IMR-90 (cell line): ENCODE measurements around the gene TBRG4. TPM values are rescaled to one million over a fixed set of nuclear protein-coding genes. Genes with fewer than 3 reads are reported as not detected.
A peak's percentile ranks its signal among the peaks of the same experiment; 100 is the strongest.

Experiments used
- ATAC-seq: fragments of 200-7000 bp; cut with Tn5 transposase; 2 replicates; pipeline ENCODE4 v1.9.1; 2020; ENCODE audit warnings: low read depth, mild to moderate bottlenecking, moderate library complexity
- BruUV-seq: library from RNA; stranded (reverse); fragments of 400-500 nt; replicated peaks from 2 replicates; lab custom pipeline; 2021; lab: Mats Ljungman, UMichigan
- CTCF ChIA-PET: fragments of 300-600 bp; formaldehyde crosslinking; extraction: SDS; loops from one replicate; lab custom pipeline; 2021; ENCODE audit warnings: antibody characterized with exemption; lab: Yijun Ruan, JAX
- POLR2A ChIA-PET: fragments of 300-600 bp; sonication (Branson Sonifier 250); formaldehyde crosslinking; loops from one replicate; lab custom pipeline; 2022; ENCODE audit warnings: antibody characterized with exemption; ENCODE audit not compliant: unreplicated experiment; lab: Charles Lee
- DNase-seq: peaks from one replicate; pipeline ENCODE4 v3.0.0; 2013
- H2AFZ ChIP-seq: replicated peaks from 2 replicates; pipeline ENCODE3; 2013; ENCODE audit warnings: low read length, mild to moderate bottlenecking; ENCODE audit not compliant: poor library complexity
- H2AK5ac ChIP-seq: 2 replicates; pipeline ENCODE4 v1.6.1; 2013; ENCODE audit warnings: low read depth, low read length, inconsistent platforms
- H2AK9ac ChIP-seq: replicated peaks from 2 replicates; pipeline ENCODE3; 2013; ENCODE audit warnings: mild to moderate bottlenecking, low read depth, low read length, moderate library complexity; ENCODE audit not compliant: poor library complexity
- H2BK120ac ChIP-seq: 2 replicates; pipeline ENCODE4 v1.6.1; 2013; ENCODE audit warnings: low read depth, low read length, inconsistent platforms
- H2BK15ac ChIP-seq: 3 replicates; pipeline ENCODE4 v1.6.1; 2013; ENCODE audit warnings: low read depth, low read length, inconsistent platforms
- H2BK20ac ChIP-seq: 2 replicates; pipeline ENCODE4 v1.6.1; 2013; ENCODE audit warnings: low read depth, mild to moderate bottlenecking, inconsistent platforms, low read length, moderate library complexity
- H2BK5ac ChIP-seq: 2 replicates; pipeline ENCODE4 v1.6.1; 2013; ENCODE audit warnings: mild to moderate bottlenecking, low read depth, low read length, inconsistent platforms; ENCODE audit not compliant: poor library complexity, severe bottlenecking
- H3K14ac ChIP-seq: replicated peaks from 2 replicates; pipeline ENCODE4 v1.6.1; 2013; ENCODE audit warnings: low read depth, low read length, inconsistent platforms
- H3K18ac ChIP-seq: 2 replicates; pipeline ENCODE4 v1.6.1; 2013; ENCODE audit warnings: low read depth, low read length, control low read depth
- H3K23ac ChIP-seq: 2 replicates; pipeline ENCODE4 v1.6.1; 2013; ENCODE audit warnings: low read depth, low read length, inconsistent platforms
- H3K27ac ChIP-seq: 2 replicates; pipeline ENCODE4 v1.5.1; 2013; ENCODE audit warnings: mild to moderate bottlenecking, control low read depth, low read length; ENCODE audit not compliant: insufficient read depth
- H3K27me3 ChIP-seq: 2 replicates; pipeline ENCODE4 v1.6.1; 2013; ENCODE audit warnings: low read length; ENCODE audit not compliant: control insufficient read depth, insufficient read depth
- H3K36me3 ChIP-seq: 2 replicates; pipeline ENCODE4 v1.6.1; 2013; ENCODE audit warnings: low read length, mixed read lengths; ENCODE audit not compliant: control insufficient read depth, insufficient read depth
- H3K4ac ChIP-seq: 2 replicates; pipeline ENCODE4 v1.6.1; 2013; ENCODE audit warnings: low read depth, low read length, inconsistent platforms
- H3K4me1 ChIP-seq: 2 replicates; pipeline ENCODE4 v1.6.1; 2013; ENCODE audit warnings: low read length, mixed read lengths; ENCODE audit not compliant: control insufficient read depth, insufficient read depth
- H3K4me2 ChIP-seq: 2 replicates; pipeline ENCODE4 v1.6.1; 2013; ENCODE audit warnings: low read depth, mild to moderate bottlenecking, control low read depth, low read length, moderate library complexity
- H3K4me3 ChIP-seq: 2 replicates; pipeline ENCODE4 v1.5.1; 2013; ENCODE audit warnings: low read depth, mild to moderate bottlenecking, control low read depth, low read length, moderate library complexity; ENCODE audit not compliant: insufficient read depth
- H3K56ac ChIP-seq: 2 replicates; pipeline ENCODE4 v1.6.1; 2013; ENCODE audit warnings: low read length, inconsistent platforms; ENCODE audit not compliant: insufficient read depth; ENCODE audit errors: extremely low read depth
- H3K79me1 ChIP-seq, 2 experiments: 2 replicates each; pipeline ENCODE4 v1.6.1; 2013; ENCODE audit warnings: low read length in 2 of 2, inconsistent platforms in 1 of 2, low read depth in 1 of 2
- H3K9ac ChIP-seq: 2 replicates; pipeline ENCODE4 v1.6.1; 2013; ENCODE audit warnings: low read depth, low read length, control low read depth
- H3K9me1 ChIP-seq: 2 replicates; pipeline ENCODE4 v1.6.1; 2013; ENCODE audit warnings: low read length, inconsistent platforms; ENCODE audit not compliant: insufficient read depth
- H3K9me3 ChIP-seq: 2 replicates; pipeline ENCODE4 v1.6.1; 2013; ENCODE audit warnings: low read length; ENCODE audit not compliant: control insufficient read depth, insufficient read depth
- H4K20me1 ChIP-seq: 2 replicates; pipeline ENCODE4 v1.6.1; 2013; ENCODE audit warnings: low read length, inconsistent platforms; ENCODE audit not compliant: insufficient read depth
- H4K5ac ChIP-seq: 2 replicates; pipeline ENCODE4 v1.6.1; 2013; ENCODE audit warnings: mild to moderate bottlenecking, low read depth, low read length, control low read depth
- H4K8ac ChIP-seq, 2 experiments: 2 replicates each; pipeline ENCODE4 v1.6.1; 2013; ENCODE audit warnings: low read depth in 2 of 2, low read length in 2 of 2, control low read depth in 1 of 2, inconsistent platforms in 1 of 2
- H4K91ac ChIP-seq: 2 replicates; pipeline ENCODE4 v1.6.1; 2013; ENCODE audit warnings: low read depth, low read length, inconsistent platforms; ENCODE audit not compliant: insufficient read depth
- BHLHE40 ChIP-seq: fragments of 150-350 bp; IDR thresholded peaks from 2 replicates; pipeline ENCODE4 v1.6.1; 2016; ENCODE audit warnings: mild to moderate bottlenecking, low read depth, low read length
- POLR2A ChIP-seq: IDR thresholded peaks from 2 replicates; pipeline ENCODE4 v1.6.1; 2012; ENCODE audit warnings: mild to moderate bottlenecking, low read depth, low read length
- RAD21 ChIP-seq: IDR thresholded peaks from 2 replicates; pipeline ENCODE4 v1.6.1; 2012; ENCODE audit warnings: low read length, improper control_type of control experiment
- RCOR1 ChIP-seq: IDR thresholded peaks from 2 replicates; pipeline ENCODE4 v1.6.1; 2012; ENCODE audit warnings: mild to moderate bottlenecking, low read length, improper control_type of control experiment; ENCODE audit not compliant: insufficient replicate concordance
- WGBS, 2 experiments: methylation state at CpG; one replicate each; pipeline versions ENCODE4 v1.1.5 to v1.1.7; 2013; ENCODE audit warnings: missing lambda C conversion rate in 2 of 2; ENCODE audit not compliant: insufficient read length in 1 of 2; ENCODE audit errors: extremely low coverage in 2 of 2; 5-methylcytosine and 5-hydroxymethylcytosine counted together
- dilution Hi-C: fragments of 300-500 bp; cut with HindIII; formaldehyde crosslinking; loops from one replicate; pipeline ENCODE4 v1.14.3; 2018; ENCODE audit warnings: low sequenced_read_pairs; ENCODE audit not compliant: unreplicated experiment
- in situ Hi-C: fragments of 300-500 bp; cut with MboI; formaldehyde crosslinking; loops from 3 replicates; pipeline ENCODE4 v1.14.3; 2019; ENCODE audit warnings: low sequenced_read_pairs, inconsistent platforms, mixed read lengths
- intact Hi-C: fragments of 100-400 bp; cut with micrococcal nuclease; formaldehyde crosslinking; loops from 2 replicates; pipeline ENCODE4 v1.10.0; 2022
- polyA plus RNA-seq, 3 experiments: library from polyadenylated mRNA; depleted of rRNA; stranded (reverse); fragments of >200 nt; gene quantifications; 2 replicates each; pipeline ENCODE4 v1.2.3, GENCODE V29; 2012; ENCODE audit warnings: low replicate concordance in 1 of 3
- total RNA-seq: library from RNA; depleted of rRNA; stranded (reverse); fragments of >200 nt; gene quantifications from 2 replicates; pipeline ENCODE4 v1.2.3, GENCODE V29; 2012

Gene TBRG4
- total and polyA plus RNA-seq, 2 of the 4 experiments (the other 2 are of a cell fraction) = 71.6 to 77.6 TPM

DNA sequence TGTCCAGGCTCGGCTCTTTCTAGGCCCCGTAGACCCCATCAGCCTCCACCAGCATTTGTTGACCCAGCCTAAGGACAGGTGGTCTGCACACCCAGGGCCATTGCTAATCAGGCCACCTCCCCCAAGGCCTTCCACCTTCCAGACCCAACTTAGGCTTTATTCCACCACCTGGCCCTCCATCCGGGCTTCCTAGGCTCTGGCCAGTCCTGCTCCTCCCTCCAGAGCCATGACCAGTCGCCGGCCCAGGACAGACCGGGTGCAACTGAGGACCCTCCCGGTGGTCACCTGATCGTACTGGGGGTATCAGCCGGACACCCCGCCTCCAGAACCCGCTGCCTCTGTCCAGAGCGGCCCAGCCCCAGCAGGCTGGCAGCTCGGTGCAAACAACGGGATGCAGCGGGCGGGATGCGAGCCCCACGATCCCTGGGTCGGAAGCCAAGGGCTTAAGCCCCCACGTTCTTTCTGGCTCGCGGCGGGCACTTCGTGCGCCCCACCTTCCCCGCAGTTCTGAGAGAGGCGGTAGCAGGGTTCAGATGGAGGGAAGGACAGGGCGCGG lies 23.3 kb downstream of the TBRG4 start (continued):
- no peak for TF ChIP-seq BHLHE40

DNA sequence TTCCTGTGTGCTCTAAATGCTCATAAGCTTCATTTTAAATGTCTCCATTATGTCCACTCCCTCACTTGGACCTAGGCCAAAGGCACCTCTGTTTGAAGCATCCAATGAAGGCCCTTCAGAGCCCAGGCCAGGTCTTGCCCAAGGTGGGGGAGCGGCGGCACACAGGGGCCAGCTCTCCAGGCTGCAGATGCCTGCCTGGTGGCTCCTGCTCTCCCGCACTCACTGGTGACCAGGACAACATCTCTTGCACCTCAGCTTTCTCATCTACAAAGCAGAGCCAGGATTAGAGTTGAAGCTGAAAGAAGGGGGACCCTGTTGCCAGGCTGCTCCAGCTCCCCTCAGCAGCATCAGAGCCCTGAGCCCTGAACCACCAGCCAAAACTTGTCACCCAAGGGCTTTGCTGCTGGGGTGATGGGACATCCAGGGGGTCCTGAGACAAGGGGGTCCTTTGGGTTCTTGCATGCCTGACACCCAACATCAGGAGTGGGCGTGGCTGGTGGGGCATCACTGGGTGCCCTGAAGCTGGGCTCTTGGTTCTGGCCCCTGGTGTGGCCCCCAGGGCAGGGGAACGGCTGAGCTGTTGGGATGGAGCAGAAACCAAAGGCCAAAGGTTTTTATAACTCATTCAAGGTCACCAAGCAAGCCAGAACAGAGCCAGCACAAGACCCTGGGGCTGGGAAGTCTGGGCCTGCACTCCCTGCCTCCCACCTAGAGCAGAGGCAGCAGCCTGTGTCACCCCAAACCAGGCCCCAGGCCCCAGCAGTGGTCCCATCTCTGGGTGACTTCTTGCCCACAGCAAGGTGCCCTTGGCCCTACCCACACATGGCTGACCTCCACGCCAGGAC lies 24.0 kb downstream of the TBRG4 start:
- H3K4me1 ChIP-seq = peaks cover 4% of the 10 kb centered on the region; the same call in 1 of the 2 replicates
- H3K4me3 ChIP-seq = peak overlapping the region; percentile 62; the same call in 1 of the 2 replicates
- dilution Hi-C loops (no loop called here), in situ Hi-C loops (no loop called here), intact Hi-C loops (no loop called here)
- BruUV-seq = no TSS peak
- ChIA-PET POLR2A (no interaction called here), CTCF (interaction anchor here (0.7 kb wide), 1 partner anchor 18 kb away, joined by 3 read pairs; no protein-coding TSS in a partner anchor)
- H4K91ac ChIP-seq = no peak overlapping the region; the same call in 1 of the 2 replicates
- H4K8ac ChIP-seq = no peak overlapping the region
- peak overlapping the region; percentile 83; the same call in 1 of the 2 replicates for H3K4me2 ChIP-seq
- H3K9me3 ChIP-seq = no peaks in the 10 kb centered on the region
- H3K23ac ChIP-seq = no peak overlapping the region
- H3K56ac ChIP-seq = no peak overlapping the region
- no peak overlapping the region for H3K9ac ChIP-seq
- no peak overlapping the region for H4K5ac ChIP-seq
- H3K79me1 ChIP-seq = peaks cover 0 to 8% of the 10 kb centered on the region in 2 experiments; a peak in 1 of 4 replicates
- no peak overlapping the region for H3K4ac ChIP-seq
- H3K36me3 ChIP-seq = peaks cover 7% of the 10 kb centered on the region; the same call in 1 of the 2 replicates
- H3K27me3 ChIP-seq = no peaks in the 10 kb centered on the region
- H2BK120ac ChIP-seq = no peak overlapping the region
- peak overlapping the region; percentile 94 for H2AK9ac ChIP-seq
- no peak overlapping the region for H3K27ac ChIP-seq
- no peak overlapping the region for H2AFZ ChIP-seq
- peaks cover 4% of the 10 kb centered on the region; the same call in 1 of the 2 replicates for H3K9me1 ChIP-seq
- ATAC-seq (no peak), DNase-seq (no peak)
- no peaks in the 10 kb centered on the region for H4K20me1 ChIP-seq
- no peak overlapping the region for H2BK15ac ChIP-seq
- 94% methylated on average over 2 of the region's 6 CpGs; no CpG with 5 or more reads in 1 of the 2 experiments for WGBS, 2 experiments
- no peak overlapping the region for H2BK5ac ChIP-seq
- H2AK5ac ChIP-seq = peak overlapping the region; percentile 82; the same call in 1 of the 2 replicates
- TF ChIP-seq RAD21 (no peak), POLR2A (no peak), RCOR1 (no peak)
- H3K14ac ChIP-seq = no peak overlapping the region
- H3K18ac ChIP-seq = no peak overlapping the region
- H2BK20ac ChIP-seq = no peak overlapping the region
